GM21528 (cell line): ENCODE measurements around the gene SLC25A3.

Experiments used
- ATAC-seq: cut with Tn5 transposase; IDR thresholded peaks from one replicate; pipeline ENCODE4 v1.9.1; 2021; ENCODE audit warnings: mild to moderate bottlenecking, moderate library complexity; ENCODE audit not compliant: unreplicated experiment, low FRiP score

Gene SLC25A3

DNA sequence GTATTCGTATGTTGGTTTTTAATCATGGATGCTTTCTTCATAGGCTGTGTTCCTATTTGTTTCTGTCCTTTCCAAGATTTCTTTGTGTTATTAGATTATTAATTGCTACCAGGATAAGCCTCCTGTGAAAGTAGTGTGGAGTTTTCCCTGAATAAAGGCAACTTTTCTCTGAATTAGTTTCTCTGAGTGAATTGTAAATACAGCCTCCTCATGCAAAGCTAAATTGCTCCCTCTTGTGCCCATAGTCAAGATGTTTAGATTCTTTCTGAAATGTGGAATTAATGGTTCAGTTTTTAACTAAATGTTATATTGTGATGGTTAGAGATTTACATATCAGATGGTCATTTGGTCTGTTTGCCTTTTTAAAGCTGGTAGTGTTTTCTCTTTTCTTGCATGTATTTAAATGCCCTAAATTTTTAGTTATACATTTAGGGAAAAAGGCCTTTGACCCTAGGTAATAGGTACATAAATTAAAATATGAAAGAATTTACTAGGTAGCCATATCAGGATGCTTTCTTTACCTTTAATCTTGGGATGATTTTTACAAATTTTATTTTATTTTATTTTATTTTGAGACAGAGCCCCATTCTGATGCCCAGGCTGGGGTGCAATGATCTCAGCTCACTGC lies 60.5 kb downstream of the SLC25A3 start:
- ATAC-seq = no peak
